Esophagus muscularis mucosa (tissue), 4 donors: ENCODE measurements around the gene ADH7. TPM values are rescaled to one million over a fixed set of nuclear protein-coding genes. Genes with fewer than 3 reads are reported as not detected.

ENCODE experiments used
- DNase-seq: peaks from one replicate; pipeline ENCODE4 v3.0.0-alpha.2; 2017; ENCODE audit errors: extremely low spot score
- H3K27ac ChIP-seq, 4 donors: fragments of 200-600 bp; sonication (generic); replicated peaks in 1 of 4; 1 replicate in 3 of 4; 2 replicates in 1 of 4; pipeline ENCODE4 v1.5.1; 2016 to 2019; ENCODE audit warnings: mild to moderate bottlenecking in 1 of 4
- H3K27me3 ChIP-seq, 4 donors: fragments of 200-600 bp; sonication (generic); one replicate each; pipeline versions ENCODE4 v1.5.1 to v1.6.0; 2016 to 2019
- H3K36me3 ChIP-seq, 4 donors: fragments of 200-600 bp; sonication (generic); one replicate each; pipeline ENCODE4 v1.5.1; 2016 to 2019
- H3K4me1 ChIP-seq, 4 donors: fragments of 200-600 bp; sonication (generic); one replicate each; pipeline ENCODE4 v1.5.1; 2016 to 2019
- H3K4me3 ChIP-seq, 4 donors: fragments of 200-600 bp; sonication (generic); 1 replicate in 2 of 4; 2 replicates in 2 of 4; pipeline ENCODE4 v1.5.1; 2016 to 2019; ENCODE audit warnings: mild to moderate bottlenecking in 4 of 4, moderate library complexity in 1 of 4
- H3K9me3 ChIP-seq, 4 donors: fragments of 200-600 bp; sonication (generic); 1 replicate in 3 of 4; 2 replicates in 1 of 4; pipeline ENCODE4 v1.5.1; 2016 to 2019
- CTCF ChIP-seq, 3 experiments: fragments of 200-600 bp in 2 of 3; fragments of 450-650 bp in 1 of 3; sonication (generic) in 2 of 3; IDR thresholded peaks; one replicate each; pipeline ENCODE4 v1.5.1; 2017 to 2019; ENCODE audit warnings: antibody characterized with exemption in 3 of 3, mild to moderate bottlenecking in 2 of 3, moderate library complexity in 1 of 3
- EP300 ChIP-seq: sonication (generic); formaldehyde crosslinking; IDR thresholded peaks from one replicate; pipeline ENCODE4 v1.6.1; 2017; ENCODE audit warnings: antibody characterized with exemption
- POLR2A ChIP-seq: fragments of 450-650 bp; IDR thresholded peaks from one replicate; pipeline ENCODE4 v1.6.1; 2017; ENCODE audit warnings: antibody characterized with exemption, moderate library complexity, mild to moderate bottlenecking, low read depth
- POLR2AphosphoS5 ChIP-seq, 2 donors: sonication (generic); formaldehyde crosslinking; IDR thresholded peaks; one replicate each; pipeline ENCODE4 v1.6.1; 2017; ENCODE audit warnings: antibody characterized with exemption in 2 of 2
- WGBS: methylation state at CpG from one replicate; pipeline ENCODE4 v1.1.5; 2018; 5-methylcytosine and 5-hydroxymethylcytosine counted together
- intact Hi-C: fragments of 100-400 bp; cut with DNase I; formaldehyde crosslinking; loops from one replicate; pipeline ENCODE4 v1.15.1; 2023
- total RNA-seq, 4 donors: library from RNA; depleted of rRNA; stranded (reverse); fragments of >200 nt; gene quantifications; one replicate each; pipeline versions ENCODE4 v1.1.0 to v1.2.1, GENCODE V29; 2016

Gene ADH7
- total RNA-seq, 4 donors from 2014 or later, result not detected

GRCh38 chr4:99457270-99457669, 22.1 kb upstream of the ADH7 start:
- TF ChIP-seq CTCF (IDR thresholded peaks at IDR 0.05), result no peak
- no peak for TF ChIP-seq POLR2A
- TF ChIP-seq EP300, result no peak
- intact Hi-C loops, result loop anchor here (5.0 kb wide), 1 partner anchor 40 kb away; no protein-coding TSS in a partner anchor
- H3K9me3 ChIP-seq, result peaks cover 0 to 6% (median 2%) of the 10 kb centered on the region in 4 donors
- no peaks in the 10 kb centered on the region for H3K36me3 ChIP-seq
- no peak overlapping the region for H3K4me3 ChIP-seq
- WGBS, result 58% methylated on average over 4 of the region's 4 CpGs
- H3K4me1 ChIP-seq, result peaks cover 0 to under 1% (median 0%) of the 10 kb centered on the region in 4 donors
- H3K27me3 ChIP-seq, result no peaks in the 10 kb centered on the region
- no peak for DNase-seq
- no peak overlapping the region for H3K27ac ChIP-seq

- H3K27me3 ChIP-seq, result no peaks in the 10 kb centered on the region
- intact Hi-C loops, result no loop called here
- H3K4me1 ChIP-seq, result peaks cover 0 to 14% (median 12%) of the 10 kb centered on the region in 4 donors
- H3K9me3 ChIP-seq, result peaks cover 0 to 11% (median 4%) of the 10 kb centered on the region in 4 donors
- DNase-seq, result no peak
- no peaks in the 10 kb centered on the region for H3K36me3 ChIP-seq
- H3K27ac ChIP-seq, result peak overlapping the region in 1 of 4 donors; percentile 41
- WGBS, result 93% methylated on average over 3 of the region's 3 CpGs
- no peak overlapping the region for H3K4me3 ChIP-seq
- TF ChIP-seq EP300 (no peak), POLR2AphosphoS5 (IDR thresholded peaks at IDR 0.05) (no peak), CTCF (IDR thresholded peaks at IDR 0.05) (no peak), POLR2A (no peak)
Measured at GRCh38 chr4:99447513-99447912, 12.4 kb upstream of the ADH7 start.

- DNase-seq, result no peak
- peaks cover 0 to 14% (median 12%) of the 10 kb centered on the region in 4 donors for H3K4me1 ChIP-seq
- H3K36me3 ChIP-seq, result no peaks in the 10 kb centered on the region
- intact Hi-C loops, result no loop called here
- TF ChIP-seq CTCF (IDR thresholded peaks at IDR 0.05), result no peak
- TF ChIP-seq POLR2AphosphoS5 (IDR thresholded peaks at IDR 0.05), result peak in 1 of 2 donors; percentile 14
- H3K27me3 ChIP-seq, result no peaks in the 10 kb centered on the region
- H3K27ac ChIP-seq, result peak overlapping the region in 1 of 4 donors; percentile 41
- 8% methylated on average over 3 of the region's 3 CpGs for WGBS
- H3K4me3 ChIP-seq, result no peak overlapping the region
- peaks cover 0 to 8% (median 2%) of the 10 kb centered on the region in 4 donors for H3K9me3 ChIP-seq
Measured at GRCh38 chr4:99447079-99447478, 11.9 kb upstream of the ADH7 start.

GRCh38 chr4:99438405-99438780, 3.3 kb upstream of the ADH7 start:
- 64% methylated on average over 4 of the region's 4 CpGs for WGBS
- H3K4me1 ChIP-seq, result peaks cover 0 to 16% (median 13%) of the 10 kb centered on the region in 4 donors
- H3K9me3 ChIP-seq, result no peaks in the 10 kb centered on the region
- DNase-seq, result no peak
- H3K27ac ChIP-seq, result peak overlapping the region in 1 of 4 donors; percentile 32
- no peaks in the 10 kb centered on the region for H3K36me3 ChIP-seq
- intact Hi-C loops, result no loop called here
- no peaks in the 10 kb centered on the region for H3K27me3 ChIP-seq
- H3K4me3 ChIP-seq, result no peak overlapping the region
- TF ChIP-seq POLR2A (no peak), EP300 (no peak), CTCF (IDR thresholded peaks at IDR 0.05) (no peak), POLR2AphosphoS5 (IDR thresholded peaks at IDR 0.05) (no peak)

DNA sequence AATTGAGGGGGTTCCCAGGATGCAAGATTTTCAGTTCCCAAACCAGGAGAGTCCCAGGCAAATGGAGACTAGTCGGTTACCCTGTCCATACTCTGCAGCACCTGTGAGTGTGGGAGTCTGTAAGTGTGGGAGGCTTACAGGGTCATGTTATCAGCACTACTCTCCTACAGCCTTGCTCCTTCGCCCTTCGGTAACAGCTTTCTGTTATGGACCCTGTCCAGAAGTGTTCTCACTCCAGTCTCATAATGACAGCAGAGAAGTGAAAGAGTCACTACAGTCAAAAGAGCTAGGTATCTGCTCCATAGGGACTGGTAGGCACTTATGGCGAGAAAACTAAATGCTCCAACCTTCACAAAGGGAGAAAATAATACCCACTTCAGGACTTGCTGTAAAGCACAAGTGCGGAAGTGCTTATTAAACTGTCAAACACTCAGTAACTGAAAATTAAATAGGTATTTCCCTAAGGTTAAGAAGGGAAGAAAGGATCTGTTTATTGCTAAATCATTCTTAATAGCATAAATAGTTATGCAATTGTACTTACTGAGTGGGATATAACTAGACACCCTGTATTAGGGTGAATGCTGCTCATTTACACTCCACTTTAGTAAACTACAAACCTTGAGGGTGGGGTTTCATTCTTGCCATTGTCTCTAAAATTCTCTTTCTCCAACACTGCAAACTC, 2.7 kb upstream of the ADH7 start:
- TF ChIP-seq EP300 (no peak), CTCF (IDR thresholded peaks at IDR 0.05) (no peak), POLR2A (no peak), POLR2AphosphoS5 (IDR thresholded peaks at IDR 0.05) (no peak)
- Histone ChIP-seq H3K9me3 (no peaks in the 10 kb centered on the region), H3K36me3 (no peaks in the 10 kb centered on the region), H3K27ac (peak overlapping the region in 2 of 4 donors; percentile 32 to 37), H3K4me1 (peaks cover 0 to 16% (median 13%) of the 10 kb centered on the region in 4 donors), H3K4me3 (no peak overlapping the region), H3K27me3 (no peaks in the 10 kb centered on the region)
- intact Hi-C loops, result no loop called here
- 67% methylated on average over 4 of the region's 5 CpGs for WGBS
- no peak for DNase-seq
